ENCODE results near the gene MICU1. TPM values are rescaled to one million over a fixed set of nuclear protein-coding genes. Genes with fewer than 3 reads are reported as not detected.

The MICU1 gene
- total and polyA plus RNA-seq, 9 donors = 29.9 to 117 (median 44.5) TPM

DNA sequence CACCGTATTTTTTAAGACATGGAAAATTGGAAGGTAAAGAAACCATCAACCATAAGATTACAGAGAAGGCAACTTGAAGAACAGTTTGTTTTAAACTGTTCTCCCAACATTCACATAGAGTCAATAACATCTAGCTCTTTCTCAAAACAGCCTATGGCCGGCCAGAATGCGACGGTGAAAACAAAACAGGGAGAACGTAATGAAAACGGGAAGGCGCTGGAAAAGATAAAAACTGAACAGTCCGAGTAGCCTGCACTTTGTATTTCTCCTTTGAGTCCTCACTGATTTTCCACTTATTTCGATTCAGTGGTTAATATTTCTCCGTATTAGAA is 637 bp downstream of the MICU1 start:
- 0 to 1% (median 0%) methylated on average over 10 of the region's 10 CpGs for WGBS, 3 donors
- TF ChIP-seq EP300 (IDR thresholded peaks at IDR 0.05) (no peak), POLR2A (IDR thresholded peaks at IDR 0.05) (no peak)
- TF ChIP-seq, protein P1, sequence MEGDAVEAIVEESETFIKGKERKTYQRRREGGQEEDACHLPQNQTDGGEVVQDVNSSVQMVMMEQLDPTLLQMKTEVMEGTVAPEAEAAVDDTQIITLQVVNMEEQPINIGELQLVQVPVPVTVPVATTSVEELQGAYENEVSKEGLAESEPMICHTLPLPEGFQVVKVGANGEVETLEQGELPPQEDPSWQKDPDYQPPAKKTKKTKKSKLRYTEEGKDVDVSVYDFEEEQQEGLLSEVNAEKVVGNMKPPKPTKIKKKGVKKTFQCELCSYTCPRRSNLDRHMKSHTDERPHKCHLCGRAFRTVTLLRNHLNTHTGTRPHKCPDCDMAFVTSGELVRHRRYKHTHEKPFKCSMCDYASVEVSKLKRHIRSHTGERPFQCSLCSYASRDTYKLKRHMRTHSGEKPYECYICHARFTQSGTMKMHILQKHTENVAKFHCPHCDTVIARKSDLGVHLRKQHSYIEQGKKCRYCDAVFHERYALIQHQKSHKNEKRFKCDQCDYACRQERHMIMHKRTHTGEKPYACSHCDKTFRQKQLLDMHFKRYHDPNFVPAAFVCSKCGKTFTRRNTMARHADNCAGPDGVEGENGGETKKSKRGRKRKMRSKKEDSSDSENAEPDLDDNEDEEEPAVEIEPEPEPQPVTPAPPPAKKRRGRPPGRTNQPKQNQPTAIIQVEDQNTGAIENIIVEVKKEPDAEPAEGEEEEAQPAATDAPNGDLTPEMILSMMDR (IDR thresholded peaks at IDR 0.05) = no peak
- intact Hi-C loops (cut with DNase I) = loop anchor here in 1 of 4 donors (5.0 kb wide), 1 partner anchor 67 kb away; the partner anchor contains the start of gene MCU

DNA sequence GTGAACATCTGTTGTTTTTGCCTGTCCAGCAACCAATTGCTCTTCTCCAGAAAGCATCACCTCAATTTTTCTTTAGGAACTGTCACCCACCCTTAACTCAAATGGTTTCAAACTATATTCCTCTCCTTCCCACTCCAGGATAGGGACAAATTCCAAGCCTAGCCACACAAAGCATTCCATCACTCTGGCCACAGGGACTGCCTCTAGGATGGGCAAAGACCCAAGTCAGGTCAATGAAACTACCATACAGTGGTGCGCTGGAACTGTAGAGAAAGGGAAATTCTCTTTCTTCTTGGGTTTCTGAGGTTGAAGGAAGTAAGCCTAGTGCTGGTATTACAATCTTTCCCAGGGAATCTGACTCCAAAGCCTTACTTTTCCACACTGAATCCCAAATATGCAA is 3.6 kb downstream of the MICU1 start:
- 100% methylated on average over 1 of the region's 1 CpG for WGBS, 3 donors
- no peak for DNase-seq
- intact Hi-C loops (cut with DNase I) = no loop called here

More for the DNA sequence above, 637 bp downstream of the MICU1 start:
- Histone ChIP-seq H3K4me1 (ENCODE audit: insufficient read depth) (peaks cover 7% of the 10 kb centered on the region), H3K27me3 (no peaks in the 10 kb centered on the region), H3K27ac (peak overlapping the region; percentile 69 to 87), H3K9me3 (no peaks in the 10 kb centered on the region), H3K4me3 (peak overlapping the region; percentile 70), H3K36me3 (no peaks in the 10 kb centered on the region)
- DNase-seq = no peak

DNA sequence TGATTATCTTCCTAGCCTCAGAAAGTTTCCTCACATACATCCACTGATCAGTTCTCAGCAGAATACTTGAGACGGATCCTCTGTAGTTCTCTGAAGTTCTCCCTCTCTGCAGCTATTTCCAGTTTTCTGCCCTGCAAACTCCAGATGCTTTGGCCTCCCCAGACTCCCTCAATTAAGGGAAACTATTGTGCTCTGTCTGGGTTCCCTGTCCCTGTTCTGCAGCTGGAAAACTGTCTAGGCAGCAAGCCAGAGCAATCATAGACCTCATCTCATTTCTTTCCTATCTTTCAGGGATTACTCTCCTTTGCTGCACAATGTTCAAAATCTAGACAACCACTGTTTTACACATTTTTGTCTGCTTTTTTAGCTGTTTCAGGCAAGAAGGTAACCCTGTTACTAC is 9.2 kb downstream of the MICU1 start:
- DNase-seq = no peak
- Histone ChIP-seq H3K27me3 (no peaks in the 10 kb centered on the region), H3K9me3 (no peaks in the 10 kb centered on the region), H3K4me1 (ENCODE audit: insufficient read depth) (peaks cover 2% of the 10 kb centered on the region), H3K27ac (no peak overlapping the region), H3K4me3 (no peak overlapping the region), H3K36me3 (no peaks in the 10 kb centered on the region)
- WGBS, 3 donors = 79 to 92% (median 85%) methylated on average over 1 of the region's 1 CpG
- no peak for TF ChIP-seq POLR2A (IDR thresholded peaks at IDR 0.05)
- no peak for TF ChIP-seq EP300 (IDR thresholded peaks at IDR 0.05)
- TF ChIP-seq, protein P1 (IDR thresholded peaks at IDR 0.05) = no peak
- intact Hi-C loops (cut with DNase I) = no loop called here

More for the DNA sequence above, 3.6 kb downstream of the MICU1 start:
- Histone ChIP-seq H3K4me1 (ENCODE audit: insufficient read depth) (peaks cover 7% of the 10 kb centered on the region), H3K27me3 (no peaks in the 10 kb centered on the region), H3K4me3 (no peak overlapping the region), H3K36me3 (no peaks in the 10 kb centered on the region), H3K9me3 (no peaks in the 10 kb centered on the region), H3K27ac (no peak overlapping the region)
- TF ChIP-seq EP300 (IDR thresholded peaks at IDR 0.05) = no peak

DNA sequence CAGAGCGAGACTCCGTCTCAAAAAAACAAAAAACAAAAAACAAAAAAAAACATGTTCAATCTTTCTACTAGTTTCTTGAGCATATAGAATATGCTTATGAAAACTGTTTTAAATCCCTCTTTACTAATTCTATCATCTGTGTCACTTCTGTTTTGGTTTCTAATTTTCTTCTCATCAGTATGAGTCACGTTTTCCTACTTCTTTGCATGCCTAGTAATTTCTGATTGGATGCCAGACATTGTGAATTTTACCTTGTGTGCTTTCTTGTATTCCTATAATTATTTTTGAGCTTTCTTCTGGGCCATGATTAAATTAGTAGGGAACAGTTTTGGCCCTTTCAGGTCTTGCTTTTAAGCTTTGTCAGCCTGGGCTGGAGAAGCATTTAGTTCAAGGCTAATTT is 9.9 kb downstream of the MICU1 start:
- H3K27ac ChIP-seq = no peak overlapping the region
- WGBS, 3 donors = 64 to 85% (median 78%) methylated on average over 3 of the region's 3 CpGs
- H3K9me3 ChIP-seq = no peaks in the 10 kb centered on the region
- intact Hi-C loops (cut with DNase I) = no loop called here
- no peaks in the 10 kb centered on the region for H3K27me3 ChIP-seq
- no peaks in the 10 kb centered on the region for H3K36me3 ChIP-seq
- no peak overlapping the region for H3K4me3 ChIP-seq
- TF ChIP-seq, protein P1 (IDR thresholded peaks at IDR 0.05) = no peak
- no peak for TF ChIP-seq EP300 (IDR thresholded peaks at IDR 0.05)
- no peak for TF ChIP-seq POLR2A (IDR thresholded peaks at IDR 0.05)
- peaks cover 4% of the 10 kb centered on the region for H3K4me1 ChIP-seq (ENCODE audit: insufficient read depth)
- DNase-seq = no peak

DNA sequence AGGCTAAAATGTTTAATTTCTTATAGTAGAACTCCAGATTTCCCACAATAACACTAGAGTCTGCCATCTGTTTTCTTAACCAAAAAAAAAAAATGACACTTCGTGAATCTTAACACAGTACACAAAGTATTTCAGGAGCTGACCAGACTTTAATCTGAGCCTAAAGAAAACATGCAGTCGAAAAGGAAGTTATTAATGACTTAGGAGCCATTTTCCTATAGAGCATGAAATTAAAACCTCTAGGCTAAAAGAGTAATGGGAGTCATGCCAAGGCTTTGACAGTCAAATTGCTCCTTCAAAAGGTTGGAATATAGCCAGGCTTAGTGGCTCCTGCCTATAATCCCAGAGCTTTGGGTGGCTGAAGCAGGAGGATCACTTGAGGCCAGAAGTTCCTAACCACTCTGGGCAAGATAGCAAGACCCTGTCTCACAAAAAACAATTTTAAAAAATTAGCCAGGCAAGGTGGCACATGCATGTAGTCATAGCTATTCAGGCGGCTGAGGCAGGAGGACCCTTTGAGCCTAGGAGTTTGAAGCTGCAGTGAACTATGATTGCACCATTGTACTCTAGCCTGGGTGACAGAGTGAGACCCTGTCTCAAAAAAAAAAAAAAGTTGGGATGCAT is 13.6 kb downstream of the MICU1 start:
- Histone ChIP-seq H3K27me3 (no peaks in the 10 kb centered on the region), H3K4me1 (ENCODE audit: insufficient read depth) (peaks cover 4% of the 10 kb centered on the region), H3K9me3 (no peaks in the 10 kb centered on the region), H3K27ac (peak overlapping the region; percentile 1 to 31), H3K4me3 (no peak overlapping the region), H3K36me3 (no peaks in the 10 kb centered on the region)
- intact Hi-C loops (cut with DNase I) = no loop called here
- WGBS, 3 donors = 28 to 38% (median 38%) methylated on average over 3 of the region's 3 CpGs
- DNase-seq = no peak
- TF ChIP-seq EP300 (IDR thresholded peaks at IDR 0.05) = no peak
- TF ChIP-seq, protein P1 (IDR thresholded peaks at IDR 0.05) = no peak
- no peak for TF ChIP-seq POLR2A (IDR thresholded peaks at IDR 0.05)

All from ovary (tissue), 9 donors.